H9 (cell line): Measurements from ENCODE around the gene CLMN. TPM values are rescaled to one million over a fixed set of nuclear protein-coding genes. Genes with fewer than 3 reads are reported as not detected.

Experiments
- DNase-seq: peaks from one replicate; pipeline ENCODE4 v3.0.0-alpha.2; 2017
- H2AFZ ChIP-seq: one replicate; pipeline ENCODE4 v1.6.1; 2013; ENCODE audit warnings: mild to moderate bottlenecking, low read length, control low read depth, moderate library complexity
- H2AK5ac ChIP-seq: 2 replicates; pipeline ENCODE4 v1.6.1; 2013; ENCODE audit warnings: low read length, control low read depth, mixed read lengths; ENCODE audit not compliant: insufficient read length
- H2BK120ac ChIP-seq: one replicate; pipeline ENCODE4 v1.6.1; 2013; ENCODE audit warnings: low read depth, mild to moderate bottlenecking, low read length, control low read depth, inconsistent platforms; ENCODE audit not compliant: poor library complexity, severe bottlenecking
- H2BK12ac ChIP-seq: 2 replicates; pipeline ENCODE4 v1.6.1; 2013; ENCODE audit warnings: low read length, control low read depth, mixed read lengths, low read depth; ENCODE audit not compliant: insufficient read length
- H2BK15ac ChIP-seq: 2 replicates; pipeline ENCODE4 v1.6.1; 2013; ENCODE audit warnings: low read depth, low read length, control low read depth
- H2BK20ac ChIP-seq: one replicate; pipeline ENCODE4 v1.6.1; 2013; ENCODE audit warnings: low read depth, mild to moderate bottlenecking, low read length, control low read depth, inconsistent platforms; ENCODE audit not compliant: poor library complexity, severe bottlenecking
- H2BK5ac ChIP-seq: 2 replicates; pipeline ENCODE4 v1.6.1; 2013; ENCODE audit warnings: low read length, control low read depth, mixed read lengths; ENCODE audit not compliant: insufficient read length
- H3K14ac ChIP-seq: 2 replicates; pipeline ENCODE4 v1.6.1; 2013; ENCODE audit warnings: low read length, control low read depth; ENCODE audit not compliant: insufficient read depth
- H3K18ac ChIP-seq: 2 replicates; pipeline ENCODE4 v1.6.1; 2013; ENCODE audit warnings: low read depth, mild to moderate bottlenecking, mixed read lengths, low read length, control low read depth; ENCODE audit not compliant: insufficient read length
- H3K23ac ChIP-seq: 2 replicates; pipeline ENCODE4 v1.6.1; 2013; ENCODE audit warnings: low read length, control low read depth, mixed read lengths, low read depth; ENCODE audit not compliant: insufficient read length
- H3K23me2 ChIP-seq: 2 replicates; pipeline ENCODE4 v1.6.1; 2013; ENCODE audit warnings: low read depth, mild to moderate bottlenecking, mixed read lengths, low read length, control low read depth; ENCODE audit not compliant: insufficient read length, poor library complexity, severe bottlenecking
- H3K27ac ChIP-seq: 2 replicates; pipeline ENCODE4 v1.5.1; 2013; ENCODE audit warnings: low read length, control low read depth, mixed read lengths, low read depth; ENCODE audit not compliant: insufficient read length
- H3K27me3 ChIP-seq: 2 replicates; pipeline ENCODE4 v1.6.1; 2013; ENCODE audit warnings: low read length, control low read depth, inconsistent platforms; ENCODE audit not compliant: insufficient read depth
- H3K4ac ChIP-seq: 2 replicates; pipeline ENCODE4 v1.6.1; 2013; ENCODE audit warnings: low read depth, mild to moderate bottlenecking, control low read depth, inconsistent platforms, low read length, moderate library complexity
- H3K4me1 ChIP-seq: 2 replicates; pipeline ENCODE4 v1.6.1; 2013; ENCODE audit warnings: low read length, control low read depth, inconsistent platforms; ENCODE audit not compliant: insufficient read depth
- H3K4me2 ChIP-seq: 2 replicates; pipeline ENCODE4 v1.6.1; 2013; ENCODE audit warnings: low read length, control low read depth, mixed read lengths; ENCODE audit not compliant: insufficient read length, insufficient read depth
- H3K56ac ChIP-seq: 2 replicates; pipeline ENCODE4 v1.6.1; 2013; ENCODE audit warnings: low read depth, mild to moderate bottlenecking, mixed read lengths, low read length, control low read depth; ENCODE audit not compliant: insufficient read length
- H3K79me1 ChIP-seq: 2 replicates; pipeline ENCODE4 v1.6.1; 2013; ENCODE audit warnings: low read depth, mild to moderate bottlenecking, moderate library complexity, low read length, control low read depth, inconsistent platforms; ENCODE audit not compliant: insufficient read depth, poor library complexity, severe bottlenecking
- H3K79me2 ChIP-seq: 2 replicates; pipeline ENCODE4 v1.6.1; 2013; ENCODE audit warnings: low read length, control low read depth, inconsistent platforms; ENCODE audit not compliant: insufficient read depth
- H3K9ac ChIP-seq: 2 replicates; pipeline ENCODE4 v1.6.1; 2013; ENCODE audit warnings: low read length, control low read depth, mixed read lengths; ENCODE audit not compliant: insufficient read length; ENCODE audit errors: extremely low read depth
- H3K9me3 ChIP-seq: one replicate; pipeline ENCODE4 v1.6.1; 2013; ENCODE audit warnings: low read depth, low read length, inconsistent platforms; ENCODE audit not compliant: control insufficient read depth
- H3T11ph ChIP-seq: one replicate; pipeline ENCODE4 v1.6.1; 2013; ENCODE audit warnings: mild to moderate bottlenecking, low read length, control low read depth, inconsistent platforms
- H4K20me1 ChIP-seq: one replicate; pipeline ENCODE4 v1.6.1; 2013; ENCODE audit not compliant: control insufficient read depth, insufficient read length, insufficient read depth
- H4K5ac ChIP-seq: 2 replicates; pipeline ENCODE4 v1.6.1; 2013; ENCODE audit warnings: low read depth, mild to moderate bottlenecking, mixed read lengths, low read length, control low read depth; ENCODE audit not compliant: insufficient read length
- H4K8ac ChIP-seq: replicated peaks from 2 replicates; pipeline ENCODE4 v1.6.1; 2013; ENCODE audit warnings: low read length, control low read depth, mixed read lengths, low read depth; ENCODE audit not compliant: insufficient read length
- H4K91ac ChIP-seq: 2 replicates; pipeline ENCODE4 v1.6.1; 2013; ENCODE audit warnings: low read depth, mild to moderate bottlenecking, moderate library complexity, mixed read lengths, low read length, control low read depth; ENCODE audit not compliant: insufficient read length
- H3K27ac Mint-ChIP-seq, 3 experiments: 2 replicates in 2 of 3; 3 replicates in 1 of 3; pipeline ENCODE4 v1.8.0; 2020 to 2021; ENCODE audit warnings: mixed read lengths in 3 of 3, mild to moderate bottlenecking in 1 of 3, moderate library complexity in 1 of 3
- H3K27me3 Mint-ChIP-seq: 2 replicates; pipeline ENCODE4 v1.8.0; 2021; ENCODE audit warnings: low read depth, mild to moderate bottlenecking, moderate library complexity, mixed read lengths
- H3K36me3 Mint-ChIP-seq, 3 experiments: 2 replicates in 2 of 3; 3 replicates in 1 of 3; pipeline ENCODE4 v1.8.0; 2020 to 2021; ENCODE audit warnings: low read depth in 3 of 3, mixed read lengths in 3 of 3; ENCODE audit not compliant: insufficient read depth in 1 of 3
- H3K4me1 Mint-ChIP-seq, 2 experiments: 2 replicates each; pipeline ENCODE4 v1.8.0; 2020; ENCODE audit warnings: mixed read lengths in 2 of 2
- H3K4me3 Mint-ChIP-seq, 2 experiments: 2 replicates in 1 of 2; 3 replicates in 1 of 2; pipeline ENCODE4 v1.8.0; 2020 to 2021; ENCODE audit warnings: mild to moderate bottlenecking in 2 of 2, mixed read lengths in 2 of 2, moderate library complexity in 1 of 2
- H3K9me3 Mint-ChIP-seq, 2 experiments: 2 replicates in 1 of 2; 3 replicates in 1 of 2; pipeline ENCODE4 v1.8.0; 2020; ENCODE audit warnings: mild to moderate bottlenecking in 2 of 2, mixed read lengths in 2 of 2, moderate library complexity in 1 of 2
- CTCF ChIP-seq: fragments of 200-600 bp; sonication (generic); conservative IDR thresholded peaks from 3 replicates; pipeline ENCODE4 v1.8.0; 2021; ENCODE audit warnings: antibody characterized with exemption, mild to moderate bottlenecking
- WGBS: extraction: QIAGEN DNeasy Blood & Tissue Kit; methylation state at CpG from one replicate; pipeline ENCODE4 v1.1.7; 2013; ENCODE audit warnings: missing lambda C conversion rate, low lambda C conversion rate, mixed read lengths; ENCODE audit not compliant: insufficient read length; ENCODE audit errors: extremely low coverage; 5-methylcytosine and 5-hydroxymethylcytosine counted together
- total RNA-seq: library from RNA; stranded (reverse); gene quantifications from 2 replicates; pipeline ENCODE4 v1.2.1, GENCODE V29; 2021

Gene CLMN
- total RNA-seq, 1 experiment from 2014 or later, result 7.6 TPM

DNA sequence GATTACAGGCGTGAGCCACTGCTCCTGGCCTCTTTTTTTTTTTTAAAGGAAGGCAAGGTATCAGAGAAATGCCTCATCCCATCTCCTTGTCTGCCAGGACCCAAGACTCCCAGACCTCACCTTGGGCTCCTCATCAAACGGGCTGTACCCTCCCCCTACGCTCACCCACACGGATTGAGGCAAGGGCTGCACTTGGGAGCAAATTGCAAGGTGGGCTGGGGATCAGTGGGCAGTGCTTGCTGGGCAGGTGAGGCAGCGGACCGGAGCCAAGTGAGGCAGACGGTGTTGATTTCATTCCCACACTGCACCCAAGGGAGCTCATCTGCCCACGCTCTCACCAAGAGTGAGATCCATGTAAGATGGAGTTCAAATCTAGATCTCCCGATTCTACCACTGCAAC is 121.4 kb downstream of the CLMN start:
- WGBS, result no CpG with 5 or more reads among the region's 9 CpGs
- no peaks in the 10 kb centered on the region for H4K20me1 ChIP-seq

More for the DNA sequence above, 121.4 kb downstream of the CLMN start:
- peak overlapping the region; percentile 68 for H3K18ac ChIP-seq
- peaks cover 7% of the 10 kb centered on the region; the same call in 1 of the 2 replicates for H3K4me1 ChIP-seq
- no peak overlapping the region for H2AFZ ChIP-seq
- no peak overlapping the region for H4K5ac ChIP-seq
- H3K27ac Mint-ChIP-seq, result peak overlapping the region in 2 of 3 experiments; percentile 85 to 86; a peak in 3 of 7 replicates
- H3K27me3 ChIP-seq, result no peaks in the 10 kb centered on the region
- no peak overlapping the region for H3K4ac ChIP-seq
- H2BK120ac ChIP-seq, result no peak overlapping the region
- no peak overlapping the region for H3K9ac ChIP-seq
- H3K4me1 Mint-ChIP-seq, result peaks cover 45 to 48% of the 10 kb centered on the region in 2 experiments
- no peak overlapping the region for H3K56ac ChIP-seq
- no peaks in the 10 kb centered on the region for H3K23me2 ChIP-seq
- H2BK12ac ChIP-seq, result no peak overlapping the region
- H3K79me1 ChIP-seq, result no peaks in the 10 kb centered on the region
- no peak overlapping the region for H4K8ac ChIP-seq
- no peak overlapping the region for H3K27ac ChIP-seq
- no peaks in the 10 kb centered on the region; a peak in 1 of 5 replicates for H3K9me3 Mint-ChIP-seq
- no peak overlapping the region for H3K4me2 ChIP-seq
- no peak overlapping the region for H3K14ac ChIP-seq
- no peak overlapping the region for H2BK15ac ChIP-seq
- peaks cover 2% of the 10 kb centered on the region; the same call in 1 of the 2 replicates for H3K27me3 Mint-ChIP-seq
- DNase-seq, result no peak
- H3T11ph ChIP-seq, result no peak overlapping the region
- no peaks in the 10 kb centered on the region for H3K79me2 ChIP-seq
- H3K23ac ChIP-seq, result no peak overlapping the region
- no peaks in the 10 kb centered on the region for H3K9me3 ChIP-seq
- H3K36me3 Mint-ChIP-seq, result peaks cover 1 to 6% (median 1%) of the 10 kb centered on the region in 3 experiments; a peak in 4 of 7 replicates
- H3K4me3 Mint-ChIP-seq, result no peak overlapping the region
- H2AK5ac ChIP-seq, result no peak overlapping the region
- no peak for TF ChIP-seq CTCF
- H2BK5ac ChIP-seq, result no peak overlapping the region
- no peak overlapping the region for H4K91ac ChIP-seq
- H2BK20ac ChIP-seq, result no peak overlapping the region
